GM12891 (cell line): Measurements from ENCODE around the gene NLRP7.
"Not testable (repeated sequence)": the region's sequence is repeated elsewhere in the genome, so short reads cannot be mapped to it uniquely, and the experiment has no call there.

Experiments used
- POLR2A ChIP-seq: IDR thresholded peaks from 2 replicates; pipeline ENCODE4 v1.6.1; 2011; ENCODE audit warnings: low read depth, low read length, control low read depth
- POLR2AphosphoS5 ChIP-seq: IDR thresholded peaks from 2 replicates; pipeline ENCODE4 v1.6.1; 2011; ENCODE audit warnings: low read depth, low read length, control low read depth
- TAF1 ChIP-seq: IDR thresholded peaks from 2 replicates; pipeline ENCODE4 v1.6.1; 2011; ENCODE audit warnings: low read depth, low read length, control low read depth

- TF ChIP-seq POLR2AphosphoS5, POLR2A, TAF1: not testable (repeated sequence)
Measured at GRCh38 chr19:54989531-54989930, 42.2 kb upstream of the NLRP7 start.
